ENCODE measurements around the gene IFT52.

DNA sequence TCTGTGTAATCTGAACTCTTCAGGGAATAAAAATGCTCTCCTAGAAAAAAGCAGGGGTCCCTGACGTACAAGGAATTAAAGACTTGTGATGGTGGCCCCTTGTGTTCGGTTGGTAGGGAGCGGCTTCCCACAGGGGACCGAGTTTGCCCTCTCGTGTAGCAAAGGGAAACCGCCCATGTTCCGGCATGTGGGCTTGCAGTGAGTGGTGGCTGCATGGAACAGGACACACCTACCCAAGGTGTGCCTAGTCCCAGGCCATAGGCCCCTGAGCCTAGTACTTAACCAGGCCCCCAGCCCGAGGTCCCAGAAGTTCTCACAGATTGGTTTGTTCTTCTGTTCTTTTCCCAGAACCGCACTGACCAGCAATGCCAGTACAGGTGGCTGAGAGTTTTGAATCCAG lies 91.7 kb downstream of the IFT52 start:
- TF ChIP-seq CREB1 (IDR thresholded peaks at IDR 0.05; ENCODE audit: low read depth) (no peak), YY1 (IDR thresholded peaks at IDR 0.05; ENCODE audit: low read depth) (no peak), TAF1 (IDR thresholded peaks at IDR 0.05; ENCODE audit: low read depth) (no peak), NFIC (IDR thresholded peaks at IDR 0.05) (no peak), EP300 (IDR thresholded peaks at IDR 0.05; ENCODE audit: borderline replicate concordance) (no peak), CEBPB (IDR thresholded peaks at IDR 0.05) (no peak), ZBTB7A (IDR thresholded peaks at IDR 0.05; ENCODE audit: low read depth) (no peak), TEAD4 (IDR thresholded peaks at IDR 0.05) (no peak), RAD21 (IDR thresholded peaks at IDR 0.05; ENCODE audit: low read depth) (no peak), FOXM1 (IDR thresholded peaks at IDR 0.05; ENCODE audit: borderline replicate concordance, low read depth) (no peak), EGR1 (IDR thresholded peaks at IDR 0.05) (no peak)
- TF ChIP-seq, protein P1, sequence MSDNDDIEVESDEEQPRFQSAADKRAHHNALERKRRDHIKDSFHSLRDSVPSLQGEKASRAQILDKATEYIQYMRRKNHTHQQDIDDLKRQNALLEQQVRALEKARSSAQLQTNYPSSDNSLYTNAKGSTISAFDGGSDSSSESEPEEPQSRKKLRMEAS (IDR thresholded peaks at IDR 0.05) = no peak
- TF ChIP-seq, protein P2, sequence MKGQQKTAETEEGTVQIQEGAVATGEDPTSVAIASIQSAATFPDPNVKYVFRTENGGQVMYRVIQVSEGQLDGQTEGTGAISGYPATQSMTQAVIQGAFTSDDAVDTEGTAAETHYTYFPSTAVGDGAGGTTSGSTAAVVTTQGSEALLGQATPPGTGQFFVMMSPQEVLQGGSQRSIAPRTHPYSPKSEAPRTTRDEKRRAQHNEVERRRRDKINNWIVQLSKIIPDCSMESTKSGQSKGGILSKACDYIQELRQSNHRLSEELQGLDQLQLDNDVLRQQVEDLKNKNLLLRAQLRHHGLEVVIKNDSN (IDR thresholded peaks at IDR 0.05) = no peak
- TF ChIP-seq, protein P3, sequence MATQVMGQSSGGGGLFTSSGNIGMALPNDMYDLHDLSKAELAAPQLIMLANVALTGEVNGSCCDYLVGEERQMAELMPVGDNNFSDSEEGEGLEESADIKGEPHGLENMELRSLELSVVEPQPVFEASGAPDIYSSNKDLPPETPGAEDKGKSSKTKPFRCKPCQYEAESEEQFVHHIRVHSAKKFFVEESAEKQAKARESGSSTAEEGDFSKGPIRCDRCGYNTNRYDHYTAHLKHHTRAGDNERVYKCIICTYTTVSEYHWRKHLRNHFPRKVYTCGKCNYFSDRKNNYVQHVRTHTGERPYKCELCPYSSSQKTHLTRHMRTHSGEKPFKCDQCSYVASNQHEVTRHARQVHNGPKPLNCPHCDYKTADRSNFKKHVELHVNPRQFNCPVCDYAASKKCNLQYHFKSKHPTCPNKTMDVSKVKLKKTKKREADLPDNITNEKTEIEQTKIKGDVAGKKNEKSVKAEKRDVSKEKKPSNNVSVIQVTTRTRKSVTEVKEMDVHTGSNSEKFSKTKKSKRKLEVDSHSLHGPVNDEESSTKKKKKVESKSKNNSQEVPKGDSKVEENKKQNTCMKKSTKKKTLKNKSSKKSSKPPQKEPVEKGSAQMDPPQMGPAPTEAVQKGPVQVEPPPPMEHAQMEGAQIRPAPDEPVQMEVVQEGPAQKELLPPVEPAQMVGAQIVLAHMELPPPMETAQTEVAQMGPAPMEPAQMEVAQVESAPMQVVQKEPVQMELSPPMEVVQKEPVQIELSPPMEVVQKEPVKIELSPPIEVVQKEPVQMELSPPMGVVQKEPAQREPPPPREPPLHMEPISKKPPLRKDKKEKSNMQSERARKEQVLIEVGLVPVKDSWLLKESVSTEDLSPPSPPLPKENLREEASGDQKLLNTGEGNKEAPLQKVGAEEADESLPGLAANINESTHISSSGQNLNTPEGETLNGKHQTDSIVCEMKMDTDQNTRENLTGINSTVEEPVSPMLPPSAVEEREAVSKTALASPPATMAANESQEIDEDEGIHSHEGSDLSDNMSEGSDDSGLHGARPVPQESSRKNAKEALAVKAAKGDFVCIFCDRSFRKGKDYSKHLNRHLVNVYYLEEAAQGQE (IDR thresholded peaks at IDR 0.05; ENCODE audit: low read depth) = no peak
